Measurements from ENCODE around the gene GPR142. TPM values are rescaled to one million over a fixed set of nuclear protein-coding genes. Genes with fewer than 3 reads are reported as not detected.

GPR142 gene, protein sequence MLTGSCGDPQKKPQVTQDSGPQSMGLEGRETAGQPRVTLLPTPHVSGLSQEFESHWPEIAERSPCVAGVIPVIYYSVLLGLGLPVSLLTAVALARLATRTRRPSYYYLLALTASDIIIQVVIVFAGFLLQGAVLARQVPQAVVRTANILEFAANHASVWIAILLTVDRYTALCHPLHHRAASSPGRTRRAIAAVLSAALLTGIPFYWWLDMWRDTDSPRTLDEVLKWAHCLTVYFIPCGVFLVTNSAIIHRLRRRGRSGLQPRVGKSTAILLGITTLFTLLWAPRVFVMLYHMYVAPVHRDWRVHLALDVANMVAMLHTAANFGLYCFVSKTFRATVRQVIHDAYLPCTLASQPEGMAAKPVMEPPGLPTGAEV
- total RNA-seq: not detected

DNA sequence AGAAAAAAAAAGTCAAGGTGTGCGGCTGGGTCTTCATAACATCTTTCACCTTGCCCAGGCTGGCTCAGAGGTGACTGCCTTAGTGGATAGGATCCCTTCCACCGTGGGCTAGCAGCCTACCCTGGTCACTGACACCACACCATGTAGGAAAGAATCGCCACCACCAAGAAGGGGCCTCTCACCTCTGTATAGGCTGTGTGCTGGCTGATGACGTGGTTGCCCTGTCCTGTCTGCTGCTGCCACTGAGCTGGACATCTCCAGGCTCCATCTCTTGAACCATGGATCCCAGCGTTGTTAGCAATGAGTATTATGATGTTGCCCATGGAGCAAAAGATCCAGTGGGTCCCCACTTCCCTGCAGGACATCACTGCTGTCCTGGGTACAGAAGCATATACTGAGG, at the start of gene GPR142:
Gene GPR142 (plus strand): TSS at position 301 of the 400 bp plus-strand sequence. CDS start 2,035 bp downstream, outside the sequence.
- Histone ChIP-seq H3K36me3 (no peaks in the 10 kb centered on the region), H3K27ac (no peak within 1 kb of the TSS), H3K9me3 (no peaks in the 10 kb centered on the region), H3K27me3 (no peaks in the 10 kb centered on the region), H3K4me3 (no peak within 1 kb of the TSS), H3K4me1 (no peaks in the 10 kb centered on the region)
- no peak for DNase-seq (ENCODE audit: low spot score in 2 of 2)
- intact Hi-C loops (cut with DNase I): no loop called here
- TF ChIP-seq, protein P1, sequence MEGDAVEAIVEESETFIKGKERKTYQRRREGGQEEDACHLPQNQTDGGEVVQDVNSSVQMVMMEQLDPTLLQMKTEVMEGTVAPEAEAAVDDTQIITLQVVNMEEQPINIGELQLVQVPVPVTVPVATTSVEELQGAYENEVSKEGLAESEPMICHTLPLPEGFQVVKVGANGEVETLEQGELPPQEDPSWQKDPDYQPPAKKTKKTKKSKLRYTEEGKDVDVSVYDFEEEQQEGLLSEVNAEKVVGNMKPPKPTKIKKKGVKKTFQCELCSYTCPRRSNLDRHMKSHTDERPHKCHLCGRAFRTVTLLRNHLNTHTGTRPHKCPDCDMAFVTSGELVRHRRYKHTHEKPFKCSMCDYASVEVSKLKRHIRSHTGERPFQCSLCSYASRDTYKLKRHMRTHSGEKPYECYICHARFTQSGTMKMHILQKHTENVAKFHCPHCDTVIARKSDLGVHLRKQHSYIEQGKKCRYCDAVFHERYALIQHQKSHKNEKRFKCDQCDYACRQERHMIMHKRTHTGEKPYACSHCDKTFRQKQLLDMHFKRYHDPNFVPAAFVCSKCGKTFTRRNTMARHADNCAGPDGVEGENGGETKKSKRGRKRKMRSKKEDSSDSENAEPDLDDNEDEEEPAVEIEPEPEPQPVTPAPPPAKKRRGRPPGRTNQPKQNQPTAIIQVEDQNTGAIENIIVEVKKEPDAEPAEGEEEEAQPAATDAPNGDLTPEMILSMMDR (IDR thresholded peaks at IDR 0.05): no peak

DNA sequence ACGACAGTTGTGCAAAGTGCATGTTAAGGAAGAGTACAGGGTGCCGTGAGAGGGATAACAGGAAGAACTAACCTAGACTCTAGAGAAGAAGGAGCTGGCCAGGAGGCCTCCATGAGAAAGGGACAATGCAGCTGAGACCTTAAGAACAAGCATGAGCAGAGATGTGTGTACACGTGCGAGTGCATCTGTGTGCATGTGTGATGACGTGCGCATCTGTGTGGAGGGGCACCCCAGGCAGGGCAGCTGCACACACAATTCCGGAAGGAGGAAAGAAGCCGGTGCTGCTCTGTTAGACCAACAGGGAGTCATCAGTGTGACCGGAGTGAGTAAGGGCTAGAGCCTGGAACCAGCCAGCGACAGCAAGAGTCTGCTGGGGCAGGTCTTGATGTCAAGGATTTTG, 48.9 kb upstream of the GPR142 start:
- TF ChIP-seq, protein P1 (IDR thresholded peaks at IDR 0.05): no peak
- Histone ChIP-seq H3K4me1 (no peaks in the 10 kb centered on the region), H3K9me3 (no peaks in the 10 kb centered on the region), H3K4me3 (no peak overlapping the region), H3K27ac (no peak overlapping the region), H3K27me3 (no peaks in the 10 kb centered on the region), H3K36me3 (no peaks in the 10 kb centered on the region)
- intact Hi-C loops (cut with DNase I): no loop called here
- DNase-seq (ENCODE audit: low spot score in 2 of 2): no peak

DNA sequence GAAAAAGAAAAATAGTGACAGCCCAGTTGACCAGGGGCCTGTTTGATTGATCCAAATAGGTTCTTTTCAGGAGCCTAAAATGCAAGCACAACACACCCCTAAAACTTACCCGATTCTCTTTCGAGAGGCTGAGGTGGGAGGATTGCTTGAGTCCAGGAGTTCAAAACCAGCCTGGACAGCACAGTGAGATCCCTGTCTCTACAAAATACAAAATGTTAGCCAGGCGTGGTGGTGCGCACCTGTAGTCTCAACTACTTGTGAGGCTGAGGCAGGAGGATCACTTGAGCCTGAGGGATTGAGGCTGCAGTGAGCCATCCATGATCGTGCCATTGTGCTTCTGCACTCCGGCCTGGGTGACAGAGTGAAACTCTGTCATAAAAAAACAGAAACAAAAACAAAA, 42.8 kb upstream of the GPR142 start:
- intact Hi-C loops (cut with DNase I): no loop called here

DNA sequence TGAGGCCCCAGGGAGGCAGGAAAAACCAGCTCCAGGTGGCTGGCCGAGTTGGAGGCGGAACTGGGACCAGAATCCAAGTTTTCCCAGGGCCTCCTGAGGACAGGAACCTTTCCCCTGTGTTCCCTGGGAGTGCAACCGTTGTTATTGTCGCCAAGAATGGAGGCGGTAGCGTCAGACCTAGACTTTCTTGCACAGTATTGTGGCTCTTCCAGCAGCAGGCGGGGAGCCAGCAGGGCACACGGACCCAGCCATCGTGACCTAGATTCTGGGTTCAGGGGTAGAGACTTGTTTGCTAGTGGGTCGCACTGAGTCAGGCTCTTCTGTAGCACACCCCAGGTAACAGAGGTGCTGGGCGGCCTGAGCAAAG, 41.9 kb upstream of the GPR142 start:
- peaks cover 4% of the 10 kb centered on the region for H3K27me3 ChIP-seq
- intact Hi-C loops (cut with DNase I): no loop called here
- H3K27ac ChIP-seq: no peak overlapping the region
- no peaks in the 10 kb centered on the region for H3K36me3 ChIP-seq
- peaks cover 0 to 2% of the 10 kb centered on the region in 2 donors for H3K4me1 ChIP-seq
- TF ChIP-seq, protein P1 (IDR thresholded peaks at IDR 0.05): no peak
- no peaks in the 10 kb centered on the region for H3K9me3 ChIP-seq
- no peak for DNase-seq (ENCODE audit: low spot score in 2 of 2)
- H3K4me3 ChIP-seq: peak overlapping the region; percentile 49 to 55

More for the DNA sequence above, 42.8 kb upstream of the GPR142 start:
- DNase-seq (ENCODE audit: low spot score in 2 of 2): no peak
- H3K27ac ChIP-seq: no peak overlapping the region
- peaks cover 4% of the 10 kb centered on the region for H3K27me3 ChIP-seq
- TF ChIP-seq, protein P1 (IDR thresholded peaks at IDR 0.05): no peak
- no peaks in the 10 kb centered on the region for H3K36me3 ChIP-seq
- H3K9me3 ChIP-seq: no peaks in the 10 kb centered on the region
- no peak overlapping the region for H3K4me3 ChIP-seq
- peaks cover 0 to 2% of the 10 kb centered on the region in 2 donors for H3K4me1 ChIP-seq

DNA sequence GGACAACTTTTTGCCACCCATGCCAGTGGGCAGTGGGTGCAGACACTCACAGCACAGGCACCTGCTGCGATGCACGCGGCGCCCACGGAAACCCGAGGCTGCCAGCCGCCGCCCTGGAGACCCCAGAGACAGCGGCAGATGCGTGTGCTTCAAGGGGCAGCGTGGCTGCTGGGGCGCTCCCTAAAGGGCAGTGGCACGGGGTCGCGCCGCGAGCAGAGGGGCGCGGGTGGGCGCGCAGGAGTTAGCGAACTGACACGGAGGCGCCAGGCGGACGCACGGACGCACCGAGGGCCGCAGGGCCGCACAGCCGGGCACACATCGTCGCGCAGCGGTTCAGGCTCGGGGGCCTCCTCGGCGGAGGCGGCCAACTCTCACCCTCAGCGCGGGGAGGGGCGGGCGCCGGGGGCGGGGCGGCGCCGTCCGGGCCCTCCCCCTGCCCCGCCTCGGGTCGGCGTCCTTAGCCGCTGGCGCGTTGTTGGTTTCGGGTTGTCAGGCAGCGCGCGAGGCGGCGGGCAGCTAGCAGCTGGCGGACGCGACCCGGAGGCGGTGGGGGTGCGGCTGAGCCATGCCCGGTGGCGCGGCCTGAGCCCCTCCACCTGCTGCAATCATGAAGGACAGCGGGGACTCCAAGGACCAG, 41.4 kb upstream of the GPR142 start, which contains the start of gene KIF19:
Gene KIF19 (plus strand): TSS at position 484 of the 637 bp plus-strand sequence. CDS start 124 bp downstream, at position 608.
- Histone ChIP-seq H3K4me3 (peak within 1 kb of the TSS; percentile 49 to 55), H3K27me3 (peaks cover 4% of the 10 kb centered on the region), H3K4me1 (peaks cover 0 to 2% of the 10 kb centered on the region in 2 donors), H3K9me3 (no peaks in the 10 kb centered on the region), H3K27ac (no peak within 1 kb of the TSS), H3K36me3 (no peaks in the 10 kb centered on the region)
- no peak for DNase-seq (ENCODE audit: low spot score in 2 of 2)
- intact Hi-C loops (cut with DNase I): no loop called here
- TF ChIP-seq, protein P1 (IDR thresholded peaks at IDR 0.05): no peak
